B cell (primary cell): Measurements from ENCODE around the gene ARHGAP18. TPM values are rescaled to one million over a fixed set of nuclear protein-coding genes. Genes with fewer than 3 reads are reported as not detected.

Experiments used
- ATAC-seq: fragments of 200-7000 bp; cut with Tn5 transposase; one replicate; pipeline ENCODE4 v1.10.0; 2021; ENCODE audit warnings: low read depth, mild to moderate bottlenecking, moderate number of reproducible peaks, moderate library complexity
- CTCF ChIA-PET: fragments of 350-600 bp; sonication (Branson Sonifier 250); formaldehyde crosslinking; loops from one replicate; lab custom pipeline; 2021; ENCODE audit warnings: antibody characterized with exemption, inconsistent platforms; lab: Charles Lee
- POLR2A ChIA-PET: fragments of 350-600 bp; sonication (Branson Sonifier 250); formaldehyde crosslinking; loops from one replicate; lab custom pipeline; 2021; ENCODE audit warnings: antibody characterized with exemption; lab: Charles Lee
- DNase-seq: peaks from one replicate; pipeline ENCODE4 v3.0.0; 2013
- H2AFZ ChIP-seq: 2 replicates; pipeline ENCODE4 v1.6.1; 2012; ENCODE audit warnings: mild to moderate bottlenecking, low read depth, low read length; ENCODE audit not compliant: insufficient read depth, poor library complexity, severe bottlenecking
- H3K27ac ChIP-seq, 2 donors: 1 replicate in 1 of 2; 2 replicates in 1 of 2; pipeline ENCODE4 v1.5.1; 2012 to 2013; ENCODE audit warnings: low read length in 2 of 2, mild to moderate bottlenecking in 2 of 2, moderate library complexity in 1 of 2
- H3K27me3 ChIP-seq, 4 experiments: fragments of 200-600 bp in 1 of 4; sonication (generic) in 1 of 4; replicated peaks in 1 of 4; 1 replicate in 2 of 4; 2 replicates in 2 of 4; pipeline versions ENCODE4 v1.6.1 to v1.7.0; 2013 to 2016; ENCODE audit warnings: low read length in 3 of 4, mild to moderate bottlenecking in 2 of 4, mixed read lengths in 1 of 4, moderate library complexity in 1 of 4; ENCODE audit not compliant: insufficient read depth in 4 of 4, control insufficient read depth in 3 of 4; ENCODE audit errors: control extremely low read depth in 1 of 4
- H3K36me3 ChIP-seq, 2 experiments: replicated peaks in 1 of 2; 1 replicate in 1 of 2; 2 replicates in 1 of 2; pipeline versions ENCODE4 v1.6.1 to v1.7.1; 2013; ENCODE audit warnings: low read length in 1 of 2; ENCODE audit not compliant: insufficient read depth in 2 of 2, control insufficient read depth in 1 of 2; ENCODE audit errors: control extremely low read depth in 1 of 2, extremely low read depth in 1 of 2
- H3K4me1 ChIP-seq, 2 donors: fragments of 200-600 bp in 1 of 2; sonication (generic) in 1 of 2; 1 replicate in 1 of 2; 2 replicates in 1 of 2; pipeline versions ENCODE4 v1.5.1 to v1.6.1; 2013 to 2017; ENCODE audit warnings: low read length in 2 of 2; ENCODE audit not compliant: control insufficient read depth in 2 of 2, insufficient read depth in 2 of 2
- H3K4me2 ChIP-seq: replicated peaks from 2 replicates; pipeline ENCODE3; 2012; ENCODE audit warnings: mild to moderate bottlenecking, low read depth, low read length; ENCODE audit not compliant: poor library complexity, severe bottlenecking
- H3K4me3 ChIP-seq, 5 experiments: fragments of 200-600 bp in 1 of 5; sonication (generic) in 1 of 5; 1 replicate in 3 of 5; 2 replicates in 2 of 5; pipeline versions ENCODE4 v1.5.1 to v1.7.0; 2011 to 2016; ENCODE audit warnings: low read length in 4 of 5, mild to moderate bottlenecking in 4 of 5, low read depth in 2 of 5, control low read depth in 1 of 5, moderate library complexity in 1 of 5; ENCODE audit not compliant: insufficient read depth in 1 of 5; ENCODE audit errors: control extremely low read depth in 1 of 5, extremely low read depth in 1 of 5
- H3K79me2 ChIP-seq: fragments of 200-600 bp; sonication (generic); one replicate; pipeline ENCODE4 v1.6.0; 2016; ENCODE audit warnings: low read length; ENCODE audit not compliant: control insufficient read depth, insufficient read depth
- H3K9ac ChIP-seq: fragments of 200-600 bp; sonication (generic); 2 replicates; pipeline ENCODE4 v1.6.1; 2017; ENCODE audit warnings: mild to moderate bottlenecking, low read length, moderate library complexity
- H3K9me3 ChIP-seq, 3 donors: one replicate each; pipeline versions ENCODE4 v1.6.1 to v1.7.1; 2013; ENCODE audit warnings: low read length in 2 of 3; ENCODE audit not compliant: control insufficient read depth in 2 of 3, insufficient read depth in 1 of 3; ENCODE audit errors: control extremely low read depth in 1 of 3
- H4K20me1 ChIP-seq: 2 replicates; pipeline ENCODE4 v1.6.0; 2012; ENCODE audit warnings: mild to moderate bottlenecking, low read length; ENCODE audit not compliant: insufficient read depth, control insufficient read depth, poor library complexity, severe bottlenecking
- H3K27ac Mint-ChIP-seq: one replicate; pipeline ENCODE4 v1.8.0; 2021; ENCODE audit warnings: mixed read lengths
- H3K27me3 Mint-ChIP-seq: one replicate; pipeline ENCODE4 v1.8.0; 2021; ENCODE audit warnings: mixed read lengths
- H3K4me1 Mint-ChIP-seq: one replicate; pipeline ENCODE4 v1.8.0; 2021; ENCODE audit warnings: mixed read lengths
- H3K4me3 Mint-ChIP-seq: one replicate; pipeline ENCODE4 v1.8.0; 2021; ENCODE audit warnings: mixed read lengths
- H3K9me3 Mint-ChIP-seq: one replicate; pipeline ENCODE4 v1.8.0; 2022; ENCODE audit warnings: mixed read lengths; ENCODE audit not compliant: insufficient read depth
- EZH2 ChIP-seq: IDR thresholded peaks from 2 replicates; pipeline ENCODE4 v1.6.1; 2012; ENCODE audit warnings: borderline replicate concordance, low read depth, mild to moderate bottlenecking, moderate library complexity, low read length; ENCODE audit not compliant: insufficient read depth, poor library complexity, severe bottlenecking
- WGBS: methylation state at CpG from one replicate; pipeline ENCODE4 v1.1.5; 2013; ENCODE audit warnings: missing lambda C conversion rate; ENCODE audit not compliant: insufficient coverage; 5-methylcytosine and 5-hydroxymethylcytosine counted together
- intact Hi-C: fragments of 100-400 bp; cut with micrococcal nuclease; formaldehyde crosslinking; loops from one replicate; pipeline ENCODE4 v1.10.0; 2022
- polyA plus RNA-seq: library from polyadenylated mRNA; depleted of rRNA; stranded (reverse); fragments of >200 nt; gene quantifications from 2 replicates; pipeline ENCODE4 v1.2.3, GENCODE V29; 2012
- total RNA-seq, 2 donors: library from RNA; stranded (reverse); fragments of 120-200 nt in 1 of 2; gene quantifications; 1 replicate in 1 of 2; 2 replicates in 1 of 2; pipeline versions ENCODE4 v1.2.3 to v1.2.4, GENCODE V29; 2013 to 2022
- TF ChIP-seq, protein P1 (sequence below): fragments of 200-600 bp; IDR thresholded peaks from one replicate; pipeline ENCODE4 v1.8.0; 2022; ENCODE audit warnings: antibody characterized with exemption, mild to moderate bottlenecking

The ARHGAP18 gene
- total and polyA plus RNA-seq, 2 donors (not counting 1 experiment from before 2014, with no cell fraction given): 0.95 to 3.9 TPM

DNA sequence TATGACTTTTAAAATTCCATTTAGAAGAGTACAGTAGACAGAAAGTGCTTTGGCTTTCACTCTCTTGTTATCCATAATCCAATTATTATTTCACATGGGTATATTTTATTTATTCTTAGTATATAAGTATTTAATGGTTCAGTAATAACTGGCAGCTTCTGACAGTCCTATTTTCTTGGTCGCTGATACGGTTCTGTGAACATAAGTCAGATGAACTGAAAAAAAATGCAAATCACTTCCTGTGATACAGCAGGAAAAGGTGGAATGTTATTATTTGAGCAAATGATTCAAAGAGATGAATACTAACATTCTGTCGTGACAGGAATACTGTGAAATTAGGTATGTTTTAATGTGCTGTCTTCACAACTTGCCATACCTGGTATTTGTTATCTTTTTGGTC is 132.3 kb downstream of the ARHGAP18 start:
- Histone ChIP-seq H3K4me3 (no peak overlapping the region), H2AFZ (no peak overlapping the region), H3K9me3 (no peaks in the 10 kb centered on the region), H3K9ac (no peak overlapping the region), H3K4me2 (no peak overlapping the region), H4K20me1 (no peaks in the 10 kb centered on the region), H3K4me1 (peaks cover 0 to 6% of the 10 kb centered on the region in 2 donors), H3K79me2 (no peaks in the 10 kb centered on the region), H3K36me3 (no peaks in the 10 kb centered on the region), H3K27ac (no peak overlapping the region), H3K27me3 (no peaks in the 10 kb centered on the region)
- intact Hi-C loops: loop anchor here (5.0 to 10.0 kb wide), 2 partner anchors 850 to 1843 kb away; no protein-coding TSS in a partner anchor
- Mint-ChIP-seq H3K4me1 (peaks cover 8% of the 10 kb centered on the region), H3K9me3 (no peaks in the 10 kb centered on the region), H3K27me3 (no peaks in the 10 kb centered on the region), H3K27ac (no peak overlapping the region), H3K4me3 (no peak overlapping the region)
- no peak for ATAC-seq
- 80% methylated on average over 1 of the region's 3 CpGs for WGBS
- ChIA-PET CTCF (interaction anchor here (1.1 to 1.6 kb wide), 2 partner anchors 13 to 153 kb away, joined by 3 to 4 read pairs; no protein-coding TSS in a partner anchor), POLR2A (no interaction called here)
- DNase-seq: no peak
- TF ChIP-seq, protein P1, sequence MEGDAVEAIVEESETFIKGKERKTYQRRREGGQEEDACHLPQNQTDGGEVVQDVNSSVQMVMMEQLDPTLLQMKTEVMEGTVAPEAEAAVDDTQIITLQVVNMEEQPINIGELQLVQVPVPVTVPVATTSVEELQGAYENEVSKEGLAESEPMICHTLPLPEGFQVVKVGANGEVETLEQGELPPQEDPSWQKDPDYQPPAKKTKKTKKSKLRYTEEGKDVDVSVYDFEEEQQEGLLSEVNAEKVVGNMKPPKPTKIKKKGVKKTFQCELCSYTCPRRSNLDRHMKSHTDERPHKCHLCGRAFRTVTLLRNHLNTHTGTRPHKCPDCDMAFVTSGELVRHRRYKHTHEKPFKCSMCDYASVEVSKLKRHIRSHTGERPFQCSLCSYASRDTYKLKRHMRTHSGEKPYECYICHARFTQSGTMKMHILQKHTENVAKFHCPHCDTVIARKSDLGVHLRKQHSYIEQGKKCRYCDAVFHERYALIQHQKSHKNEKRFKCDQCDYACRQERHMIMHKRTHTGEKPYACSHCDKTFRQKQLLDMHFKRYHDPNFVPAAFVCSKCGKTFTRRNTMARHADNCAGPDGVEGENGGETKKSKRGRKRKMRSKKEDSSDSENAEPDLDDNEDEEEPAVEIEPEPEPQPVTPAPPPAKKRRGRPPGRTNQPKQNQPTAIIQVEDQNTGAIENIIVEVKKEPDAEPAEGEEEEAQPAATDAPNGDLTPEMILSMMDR: no peak
- no peak for TF ChIP-seq EZH2

DNA sequence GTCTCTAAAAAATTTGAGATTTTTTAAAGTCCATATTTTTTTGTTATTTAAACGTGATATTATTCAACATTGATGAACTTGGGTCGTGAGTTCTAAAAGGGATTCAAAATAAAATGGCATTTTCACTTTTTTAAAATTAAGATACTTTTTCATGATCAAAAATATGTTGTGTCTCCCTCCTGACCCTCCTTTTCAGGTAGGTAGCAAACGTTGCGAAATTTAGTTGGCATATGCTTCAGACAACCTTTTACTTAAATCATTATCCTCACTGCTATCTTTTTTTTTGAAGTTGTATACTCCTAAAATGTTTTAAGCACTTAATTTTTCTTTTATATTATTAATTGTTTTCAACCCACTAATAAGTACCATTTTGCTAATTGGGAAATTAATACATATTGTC is 133.5 kb downstream of the ARHGAP18 start:
- Mint-ChIP-seq H3K27me3 (no peaks in the 10 kb centered on the region), H3K4me1 (peaks cover 8% of the 10 kb centered on the region), H3K4me3 (no peak overlapping the region), H3K27ac (no peak overlapping the region), H3K9me3 (no peaks in the 10 kb centered on the region)
- Histone ChIP-seq H4K20me1 (no peaks in the 10 kb centered on the region), H3K4me2 (no peak overlapping the region), H3K27ac (no peak overlapping the region), H2AFZ (no peak overlapping the region), H3K9ac (no peak overlapping the region), H3K36me3 (no peaks in the 10 kb centered on the region), H3K27me3 (no peaks in the 10 kb centered on the region), H3K4me1 (peaks cover 0 to 6% of the 10 kb centered on the region in 2 donors), H3K9me3 (no peaks in the 10 kb centered on the region), H3K4me3 (no peak overlapping the region), H3K79me2 (no peaks in the 10 kb centered on the region)
- no CpG with 5 or more reads among the region's 4 CpGs for WGBS
- intact Hi-C loops: loop anchor here (5.0 to 10.0 kb wide), 2 partner anchors 849 to 1842 kb away; no protein-coding TSS in a partner anchor
- DNase-seq: no peak
- no peak for TF ChIP-seq EZH2
- TF ChIP-seq, protein P1: no peak
- no peak for ATAC-seq
- POLR2A ChIA-PET: no interaction called here
- CTCF ChIA-PET: no interaction called here
